ENCODE measurements around the gene NUP160. TPM values are rescaled to one million over a fixed set of nuclear protein-coding genes. Genes with fewer than 3 reads are reported as not detected.
A peak's percentile ranks its signal among the peaks of the same experiment; 100 is the strongest.
"Not testable (repeated sequence)": the region's sequence is repeated elsewhere in the genome, so short reads cannot be mapped to it uniquely, and the experiment has no call there.

NUP160 gene
- polyA plus RNA-seq (2013, experiment 1 of 2; ENCODE audit: insufficient read length): 20.9 TPM
- 22.4 TPM for polyA plus RNA-seq (2013, experiment 2 of 2; ENCODE audit: insufficient read length)

- DNase-seq: peak; percentile 58
These were observed at the start of gene NUP160 for GRCh38 chr11:47847892-47848699. Gene NUP160 (minus strand): TSS chr11:47848350. CDS start chr11:47848318, 32 bp downstream.

- DNase-seq: no peak
These were observed 48.0 kb upstream of the NUP160 start for GRCh38 chr11:47896199-47896598.

- DNase-seq: no peak
These were observed 46.9 kb upstream of the NUP160 start for GRCh38 chr11:47895035-47895434.

GRCh38 chr11:47892546-47893276, 44.6 kb upstream of the NUP160 start:
- DNase-seq: not testable (repeated sequence)

- no peak for DNase-seq
These were observed 43.7 kb upstream of the NUP160 start for GRCh38 chr11:47891886-47892285.

- DNase-seq: no peak
These were observed 41.7 kb upstream of the NUP160 start for GRCh38 chr11:47889714-47890441.

GRCh38 chr11:47887910-47888569, 39.9 kb upstream of the NUP160 start:
- no peak for DNase-seq

GRCh38 chr11:47886096-47886495, 37.9 kb upstream of the NUP160 start:
- DNase-seq: peak; percentile 82

- not testable (repeated sequence) for DNase-seq
These were observed 34.3 kb upstream of the NUP160 start for GRCh38 chr11:47882437-47882836.

GRCh38 chr11:47881145-47881544, 33.0 kb upstream of the NUP160 start:
- DNase-seq: no peak

- DNase-seq: no peak
These were observed 31.4 kb upstream of the NUP160 start for GRCh38 chr11:47879259-47880158.

GRCh38 chr11:47875858-47876257, 27.7 kb upstream of the NUP160 start:
- not testable (repeated sequence) for DNase-seq

GRCh38 chr11:47870404-47870803, 22.3 kb upstream of the NUP160 start:
- no peak for DNase-seq

GRCh38 chr11:47869544-47870393, 21.6 kb upstream of the NUP160 start:
- DNase-seq: no peak

GRCh38 chr11:47867823-47868222, 19.7 kb upstream of the NUP160 start:
- DNase-seq: peak; percentile 20

GRCh38 chr11:47866892-47867291, 18.7 kb upstream of the NUP160 start:
- not testable (repeated sequence) for DNase-seq

GRCh38 chr11:47864901-47865300, 16.8 kb upstream of the NUP160 start:
- no peak for DNase-seq

GRCh38 chr11:47863898-47864430, 15.8 kb upstream of the NUP160 start:
- DNase-seq: no peak

- peak; percentile 75 for DNase-seq
These were observed 15.2 kb upstream of the NUP160 start for GRCh38 chr11:47863189-47863897.

Data from fibroblast of skin of scalp (primary cell).